ENCODE measurements around the gene FAM228B.

FAM228B gene

DNA sequence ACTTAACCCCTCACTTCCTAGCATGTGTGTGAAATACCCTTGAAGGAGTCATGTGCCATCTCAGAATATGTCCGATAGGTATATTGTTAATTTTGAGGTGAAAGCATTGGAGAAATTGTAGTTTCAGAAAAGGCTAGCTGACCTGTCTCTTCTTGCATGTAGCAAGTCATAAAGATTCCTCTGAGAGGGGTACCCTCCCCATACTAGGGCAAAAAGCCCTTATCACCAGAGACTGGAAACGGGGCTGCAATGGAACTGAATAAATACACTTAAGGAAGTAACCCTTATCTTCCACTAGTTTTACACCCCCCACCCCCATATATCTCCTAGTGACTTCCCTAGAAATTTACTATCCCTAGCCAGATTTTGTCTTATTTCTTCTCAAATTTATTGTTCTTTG lies 45.4 kb upstream of the FAM228B start:
- peak overlapping the region; percentile 78 for H3K9ac ChIP-seq (ENCODE audit: low read depth, low read length, poor library complexity, severe bottlenecking)
- no peak overlapping the region for H2AFZ ChIP-seq (ENCODE audit: low read length)
- H3K4me2 ChIP-seq (ENCODE audit: low read depth, low read length, poor library complexity, severe bottlenecking) = peak overlapping the region; percentile 75

DNA sequence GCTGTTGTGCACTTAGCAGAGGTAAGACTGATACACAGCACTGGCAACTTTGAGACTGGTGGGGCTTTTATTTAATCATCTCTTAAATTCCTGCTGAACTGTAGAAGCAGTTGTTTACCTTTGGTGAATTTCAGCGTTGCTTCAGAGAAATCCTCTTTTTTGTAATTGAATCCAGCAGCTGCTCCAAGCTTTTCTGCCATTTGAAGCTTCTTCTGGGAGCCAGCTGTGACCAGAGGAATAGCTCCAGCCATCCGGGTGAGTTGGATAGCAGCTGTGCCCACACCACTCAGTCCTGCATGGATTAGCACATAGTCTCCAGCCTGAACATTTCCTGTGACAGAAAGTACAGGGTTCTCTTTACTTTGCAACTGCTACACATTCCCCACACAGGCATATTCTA lies 42.6 kb upstream of the FAM228B start:
- Histone ChIP-seq H3K4me1 (ENCODE audit: insufficient read depth, low read length, poor library complexity, severe bottlenecking) (peaks cover 27% of the 10 kb centered on the region), H3F3A (ENCODE audit: low read depth) (no peaks in the 10 kb centered on the region; the same call in 1 of the 2 replicates), H2AFZ (ENCODE audit: low read length) (no peak overlapping the region), H3K9me3 (ENCODE audit: insufficient read depth, low read depth, low read length) (no peaks in the 10 kb centered on the region), H3K36me3 (ENCODE audit: insufficient read depth, low read length) (no peaks in the 10 kb centered on the region), H3K9ac (ENCODE audit: low read depth, low read length, poor library complexity, severe bottlenecking) (no peak overlapping the region), H3K9me2 (replicated peaks; ENCODE audit: low read depth, low read length) (no peaks in the 10 kb centered on the region), H3K27me3 (ENCODE audit: insufficient read depth, low read length, poor library complexity, severe bottlenecking) (no peaks in the 10 kb centered on the region), H3K4me3 (ENCODE audit: low read length, poor library complexity, severe bottlenecking) (no peak overlapping the region), H4K20me1 (ENCODE audit: insufficient read depth, low read length, poor library complexity, severe bottlenecking) (no peaks in the 10 kb centered on the region), H3K4me2 (ENCODE audit: low read depth, low read length, poor library complexity, severe bottlenecking) (no peak overlapping the region), H3K79me2 (ENCODE audit: insufficient read depth, low read length) (peaks cover 19% of the 10 kb centered on the region)
- TF ChIP-seq, protein P1, sequence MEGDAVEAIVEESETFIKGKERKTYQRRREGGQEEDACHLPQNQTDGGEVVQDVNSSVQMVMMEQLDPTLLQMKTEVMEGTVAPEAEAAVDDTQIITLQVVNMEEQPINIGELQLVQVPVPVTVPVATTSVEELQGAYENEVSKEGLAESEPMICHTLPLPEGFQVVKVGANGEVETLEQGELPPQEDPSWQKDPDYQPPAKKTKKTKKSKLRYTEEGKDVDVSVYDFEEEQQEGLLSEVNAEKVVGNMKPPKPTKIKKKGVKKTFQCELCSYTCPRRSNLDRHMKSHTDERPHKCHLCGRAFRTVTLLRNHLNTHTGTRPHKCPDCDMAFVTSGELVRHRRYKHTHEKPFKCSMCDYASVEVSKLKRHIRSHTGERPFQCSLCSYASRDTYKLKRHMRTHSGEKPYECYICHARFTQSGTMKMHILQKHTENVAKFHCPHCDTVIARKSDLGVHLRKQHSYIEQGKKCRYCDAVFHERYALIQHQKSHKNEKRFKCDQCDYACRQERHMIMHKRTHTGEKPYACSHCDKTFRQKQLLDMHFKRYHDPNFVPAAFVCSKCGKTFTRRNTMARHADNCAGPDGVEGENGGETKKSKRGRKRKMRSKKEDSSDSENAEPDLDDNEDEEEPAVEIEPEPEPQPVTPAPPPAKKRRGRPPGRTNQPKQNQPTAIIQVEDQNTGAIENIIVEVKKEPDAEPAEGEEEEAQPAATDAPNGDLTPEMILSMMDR (conservative IDR thresholded peaks at IDR 0.05; ENCODE audit: low read length) = no peak
- TF ChIP-seq EZH2phosphoT487 (IDR thresholded peaks at IDR 0.05; ENCODE audit: borderline replicate concordance) = no peak

More for the DNA sequence above, 45.4 kb upstream of the FAM228B start:
- no peaks in the 10 kb centered on the region for H3K27me3 ChIP-seq (ENCODE audit: insufficient read depth, low read length, poor library complexity, severe bottlenecking)
- H3K36me3 ChIP-seq (ENCODE audit: insufficient read depth, low read length) = no peaks in the 10 kb centered on the region
- H3K9me2 ChIP-seq (replicated peaks; ENCODE audit: low read depth, low read length) = no peaks in the 10 kb centered on the region
- peaks cover 38% of the 10 kb centered on the region for H3K4me1 ChIP-seq (ENCODE audit: insufficient read depth, low read length, poor library complexity, severe bottlenecking)
- peaks cover 16% of the 10 kb centered on the region for H4K20me1 ChIP-seq (ENCODE audit: insufficient read depth, low read length, poor library complexity, severe bottlenecking)
- peaks cover 40% of the 10 kb centered on the region for H3K79me2 ChIP-seq (ENCODE audit: insufficient read depth, low read length)
- H3K4me3 ChIP-seq (ENCODE audit: low read length, poor library complexity, severe bottlenecking) = peak overlapping the region; percentile 77
- no peak for TF ChIP-seq EZH2phosphoT487 (IDR thresholded peaks at IDR 0.05; ENCODE audit: borderline replicate concordance)
- TF ChIP-seq, protein P1 (conservative IDR thresholded peaks at IDR 0.05; ENCODE audit: low read length) = no peak
- no peaks in the 10 kb centered on the region; the same call in 1 of the 2 replicates for H3F3A ChIP-seq (ENCODE audit: low read depth)
- H3K9me3 ChIP-seq (ENCODE audit: insufficient read depth, low read depth, low read length) = no peaks in the 10 kb centered on the region

DNA sequence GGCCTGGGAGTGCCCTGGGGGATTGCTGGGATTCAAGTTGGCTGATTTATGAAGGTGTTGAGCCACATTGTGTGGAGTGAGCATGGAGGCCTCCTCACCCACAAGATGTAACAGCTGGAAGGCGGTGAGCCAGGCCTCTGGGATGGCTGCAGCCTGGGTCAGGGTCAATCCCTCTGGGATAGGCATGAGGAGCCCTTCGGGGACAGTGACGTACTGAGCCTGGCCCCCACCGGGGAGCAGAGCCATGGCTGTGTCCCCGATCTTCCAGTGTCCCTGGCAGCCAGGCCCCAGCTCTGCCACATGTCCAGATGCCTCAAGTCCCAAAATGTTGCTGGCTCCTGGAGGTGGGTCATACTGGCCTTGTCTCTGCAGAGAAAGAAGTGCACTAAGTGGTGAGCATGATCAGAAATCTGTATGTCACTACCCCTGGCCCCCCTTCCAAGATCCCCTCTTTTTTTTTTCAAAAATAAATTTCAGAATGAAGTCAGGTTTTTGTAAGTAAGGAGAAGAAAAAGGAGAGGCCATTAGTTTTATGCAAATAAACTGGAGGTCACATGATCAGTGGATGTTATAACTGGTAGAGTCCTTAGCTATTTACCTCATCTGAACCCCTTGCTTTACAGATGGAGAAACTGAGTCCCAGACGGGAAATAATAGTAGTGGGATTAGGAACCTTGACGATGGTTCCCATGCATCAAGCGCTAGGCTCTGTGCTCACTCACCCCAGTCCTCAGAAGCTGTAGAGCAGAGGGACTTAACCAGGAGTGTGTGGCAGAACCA lies 40.3 kb upstream of the FAM228B start:
- Histone ChIP-seq H3K9me3 (ENCODE audit: insufficient read depth, low read depth, low read length) (no peaks in the 10 kb centered on the region), H3F3A (ENCODE audit: low read depth) (peaks cover 4% of the 10 kb centered on the region; the same call in 1 of the 2 replicates), H3K4me2 (ENCODE audit: low read depth, low read length, poor library complexity, severe bottlenecking) (peak overlapping the region; percentile 93), H3K9me2 (replicated peaks; ENCODE audit: low read depth, low read length) (no peaks in the 10 kb centered on the region), H3K27me3 (ENCODE audit: insufficient read depth, low read length, poor library complexity, severe bottlenecking) (no peaks in the 10 kb centered on the region), H4K20me1 (ENCODE audit: insufficient read depth, low read length, poor library complexity, severe bottlenecking) (no peaks in the 10 kb centered on the region), H3K36me3 (ENCODE audit: insufficient read depth, low read length) (no peaks in the 10 kb centered on the region), H3K4me3 (ENCODE audit: low read length, poor library complexity, severe bottlenecking) (peak overlapping the region; percentile 75), H3K9ac (ENCODE audit: low read depth, low read length, poor library complexity, severe bottlenecking) (peak overlapping the region; percentile 96), H3K4me1 (ENCODE audit: insufficient read depth, low read length, poor library complexity, severe bottlenecking) (peaks cover 18% of the 10 kb centered on the region), H2AFZ (ENCODE audit: low read length) (peak overlapping the region; percentile 86; the same call in 1 of the 2 replicates), H3K79me2 (ENCODE audit: insufficient read depth, low read length) (peaks cover 12% of the 10 kb centered on the region; the same call in 1 of the 2 replicates)
- TF ChIP-seq EZH2phosphoT487 (IDR thresholded peaks at IDR 0.05; ENCODE audit: borderline replicate concordance) = no peak
- TF ChIP-seq, protein P1 (conservative IDR thresholded peaks at IDR 0.05; ENCODE audit: low read length) = no peak

All from Loucy (cell line).